Thoracic aorta (tissue), 2 donors: ENCODE results near the gene SYNPO. TPM values are rescaled to one million over a fixed set of nuclear protein-coding genes. Genes with fewer than 3 reads are reported as not detected.

Experiments
- ATAC-seq: fragments of 150-250 bp; one replicate; pipeline ENCODE4 v1.8.0; 2017; ENCODE audit warnings: low read depth; ENCODE audit not compliant: insufficient number of reproducible peaks, low FRiP score
- DNase-seq: peaks from one replicate; pipeline ENCODE4 v3.0.0-alpha.2; 2020; ENCODE audit warnings: low spot score
- H3K27ac ChIP-seq, 2 donors: fragments of 200-600 bp; sonication (generic); 1 replicate in 1 of 2; 2 replicates in 1 of 2; pipeline ENCODE4 v1.5.1; 2016; ENCODE audit warnings: mild to moderate bottlenecking in 2 of 2, moderate library complexity in 2 of 2
- H3K27me3 ChIP-seq: fragments of 200-600 bp; sonication (generic); replicated peaks from 2 replicates; pipeline ENCODE4 v1.6.0; 2016; ENCODE audit warnings: mild to moderate bottlenecking; ENCODE audit not compliant: insufficient read depth
- H3K36me3 ChIP-seq: fragments of 200-600 bp; sonication (generic); one replicate; pipeline ENCODE4 v1.5.1; 2016
- H3K4me1 ChIP-seq, 2 donors: fragments of 200-600 bp; sonication (generic); 1 replicate in 1 of 2; 2 replicates in 1 of 2; pipeline versions ENCODE4 v1.5.1 to v1.6.0; 2016; ENCODE audit warnings: low read depth in 2 of 2, mild to moderate bottlenecking in 1 of 2; ENCODE audit not compliant: control insufficient read depth in 1 of 2
- H3K4me3 ChIP-seq: fragments of 200-600 bp; sonication (generic); 2 replicates; pipeline ENCODE4 v1.5.1; 2016; ENCODE audit warnings: mild to moderate bottlenecking
- H3K9me3 ChIP-seq: fragments of 200-600 bp; sonication (generic); 2 replicates; pipeline ENCODE4 v1.5.1; 2016
- CTCF ChIP-seq: fragments of 200-600 bp; sonication (generic); IDR thresholded peaks from one replicate; pipeline ENCODE4 v1.5.1; 2019; ENCODE audit warnings: antibody characterized with exemption
- total RNA-seq, 2 donors: library from RNA; depleted of rRNA; stranded (reverse); fragments of >200 nt; gene quantifications; one replicate each; pipeline versions ENCODE4 v1.1.0 to v1.2.3, GENCODE V29; 2016

SYNPO gene
- total RNA-seq, 2 donors from 2014 or later: 191 to 226 TPM

- Histone ChIP-seq H3K9me3 (no peaks in the 10 kb centered on the region), H3K36me3 (no peaks in the 10 kb centered on the region), H3K27ac (peak overlapping the region; percentile 96 to 99), H3K27me3 (no peaks in the 10 kb centered on the region), H3K4me1 (peaks cover 50 to 88% of the 10 kb centered on the region in 2 donors), H3K4me3 (peak overlapping the region; percentile 9)
- no peak for ATAC-seq
- peak; percentile 72 for DNase-seq
- no peak for TF ChIP-seq CTCF
Measured at GRCh38 chr5:150619359-150620230, 20.9 kb upstream of the SYNPO start.

GRCh38 chr5:150621301-150621700 lies 19.2 kb upstream of the SYNPO start:
- H3K27ac ChIP-seq: peak overlapping the region; percentile 34 to 99
- H3K4me1 ChIP-seq: peaks cover 36 to 71% of the 10 kb centered on the region in 2 donors
- TF ChIP-seq CTCF: no peak
- DNase-seq: no peak
- no peaks in the 10 kb centered on the region for H3K27me3 ChIP-seq
- H3K9me3 ChIP-seq: no peaks in the 10 kb centered on the region
- ATAC-seq: no peak
- H3K4me3 ChIP-seq: no peak overlapping the region
- no peaks in the 10 kb centered on the region for H3K36me3 ChIP-seq

- Histone ChIP-seq H3K27me3 (no peaks in the 10 kb centered on the region), H3K4me1 (peaks cover 27 to 65% of the 10 kb centered on the region in 2 donors), H3K27ac (peak overlapping the region; percentile 34 to 99), H3K9me3 (no peaks in the 10 kb centered on the region), H3K36me3 (no peaks in the 10 kb centered on the region), H3K4me3 (no peak overlapping the region)
- no peak for DNase-seq
- ATAC-seq: no peak
- TF ChIP-seq CTCF: no peak
Measured at GRCh38 chr5:150622157-150622556, 18.3 kb upstream of the SYNPO start.

DNA sequence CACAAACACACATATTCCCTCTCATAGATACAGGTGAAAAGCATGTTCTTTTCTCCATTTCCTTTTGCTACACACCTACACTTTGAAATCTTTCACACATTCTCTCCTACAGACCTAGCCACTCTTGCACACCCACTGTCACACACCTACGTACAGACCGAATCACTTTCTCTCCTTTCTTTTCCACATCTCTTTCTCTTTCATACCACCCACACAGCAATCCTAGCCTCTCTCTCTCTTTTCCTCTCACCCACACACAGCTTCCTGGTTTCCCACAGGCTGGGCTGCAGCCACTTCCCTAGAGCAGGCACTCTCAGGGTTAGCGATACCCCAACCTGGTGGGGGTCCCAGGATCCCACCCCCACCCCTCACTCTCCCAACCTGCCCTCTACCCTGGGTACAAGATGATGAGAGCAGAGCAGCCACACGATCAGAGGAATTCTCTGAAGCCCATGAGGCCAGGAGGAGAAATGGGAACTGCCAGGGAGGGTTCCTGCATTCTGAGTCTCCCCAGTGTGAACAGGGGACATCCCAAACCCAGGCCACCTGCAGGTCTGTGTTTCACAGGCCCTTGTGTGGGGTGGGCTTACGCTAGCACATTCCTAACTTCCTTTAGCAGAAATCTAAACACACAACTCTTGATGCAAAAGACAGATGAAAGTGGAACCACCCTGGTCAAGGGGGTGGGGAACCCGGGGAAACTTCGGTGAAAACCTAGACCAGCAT lies 17.1 kb upstream of the SYNPO start:
- Histone ChIP-seq H3K27me3 (no peaks in the 10 kb centered on the region), H3K27ac (peak overlapping the region; percentile 68 to 99), H3K4me1 (peaks cover 22 to 65% of the 10 kb centered on the region in 2 donors), H3K9me3 (no peaks in the 10 kb centered on the region), H3K4me3 (peak overlapping the region; percentile 94), H3K36me3 (no peaks in the 10 kb centered on the region)
- ATAC-seq: no peak
- no peak for DNase-seq
- no peak for TF ChIP-seq CTCF

DNA sequence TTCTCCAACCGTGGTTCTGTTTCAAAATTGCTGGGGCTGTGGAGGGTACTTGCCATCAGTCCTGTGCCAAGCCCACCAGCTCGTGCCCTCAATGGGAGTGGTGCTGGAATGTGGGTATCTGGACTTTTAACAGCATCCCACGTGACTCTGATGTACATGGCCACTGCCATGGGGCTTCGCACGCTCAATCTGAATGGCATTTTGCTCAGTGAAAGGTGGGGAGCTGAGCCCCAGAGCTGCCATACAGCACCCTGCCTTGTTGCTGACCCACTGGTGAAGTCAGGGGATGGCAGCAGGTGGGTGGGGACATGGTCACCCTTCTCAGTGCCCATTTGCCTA lies 16.6 kb upstream of the SYNPO start:
- Histone ChIP-seq H3K27me3 (no peaks in the 10 kb centered on the region), H3K9me3 (no peaks in the 10 kb centered on the region), H3K4me3 (peak overlapping the region; percentile 94), H3K4me1 (peaks cover 22 to 65% of the 10 kb centered on the region in 2 donors), H3K27ac (peak overlapping the region; percentile 68 to 99), H3K36me3 (no peaks in the 10 kb centered on the region)
- DNase-seq: no peak
- ATAC-seq: no peak
- TF ChIP-seq CTCF: no peak
